Brain pericyte (primary cell): ENCODE measurements around the gene TATDN3.
"Not testable (repeated sequence)": the region's sequence is repeated elsewhere in the genome, so short reads cannot be mapped to it uniquely, and the experiment has no call there.

Experiments
- DNase-seq: peaks from one replicate; pipeline ENCODE4 v3.0.0-alpha.2; 2012; ENCODE audit warnings: low read depth, low spot score

The TATDN3 gene

DNA sequence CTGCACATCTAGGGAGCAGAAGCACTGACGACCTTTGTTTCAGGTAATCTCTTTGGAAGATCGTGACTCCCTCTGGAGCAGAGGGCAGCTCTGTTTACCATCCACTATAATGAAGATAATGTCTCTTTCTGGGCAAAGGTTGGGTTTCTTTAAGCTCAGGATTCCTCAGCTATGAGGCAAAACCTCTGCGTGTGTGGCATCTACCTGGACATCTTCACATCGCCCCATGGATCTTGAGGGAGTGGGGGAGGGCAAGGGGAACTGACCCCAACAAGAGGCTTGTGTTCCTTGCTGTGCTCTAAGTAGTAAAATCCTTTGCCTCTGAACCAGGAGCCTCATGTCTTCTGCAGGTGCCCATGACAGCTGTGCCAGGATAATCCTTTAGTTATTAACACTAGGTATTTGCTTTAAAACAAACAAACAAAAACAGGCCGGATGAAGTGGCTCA lies 36.2 kb downstream of the TATDN3 start:
- no peak for DNase-seq

- no peak for DNase-seq
These were observed 36.7 kb downstream of the TATDN3 start for GRCh38 chr1:212828395-212828794.

- not testable (repeated sequence) for DNase-seq
These were observed 41.8 kb downstream of the TATDN3 start for GRCh38 chr1:212833211-212834207.

- no peak for DNase-seq
These were observed 46.5 kb downstream of the TATDN3 start for GRCh38 chr1:212838145-212838544.

- DNase-seq, result not testable (repeated sequence)
These were observed 52.8 kb downstream of the TATDN3 start for GRCh38 chr1:212844521-212844920.

DNA sequence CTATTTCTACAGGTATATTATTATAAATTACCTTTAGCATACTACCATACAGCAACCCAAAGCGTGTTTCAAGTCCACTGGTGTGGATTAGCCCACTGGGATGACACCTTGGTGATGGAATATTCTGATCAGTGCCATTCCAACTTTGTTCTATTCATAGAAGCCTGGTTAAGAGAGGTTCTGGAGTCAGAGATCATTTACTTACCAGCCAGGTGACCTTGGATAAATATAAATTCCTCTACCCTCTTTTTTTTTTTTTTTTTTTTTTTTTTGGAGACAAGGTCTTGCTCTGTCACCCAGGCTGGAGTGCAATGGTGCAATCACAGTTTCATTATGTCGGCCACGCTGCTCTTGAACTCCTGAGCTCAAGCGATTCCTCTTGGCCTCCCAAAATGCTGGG lies 55.9 kb downstream of the TATDN3 start, which contains the start of gene SPATA45:
SPATA45 (minus strand) TSS at position 101 of the 400 bp plus-strand sequence. CDS start 11,500 bp downstream, outside the sequence.
- no peak for DNase-seq

DNA sequence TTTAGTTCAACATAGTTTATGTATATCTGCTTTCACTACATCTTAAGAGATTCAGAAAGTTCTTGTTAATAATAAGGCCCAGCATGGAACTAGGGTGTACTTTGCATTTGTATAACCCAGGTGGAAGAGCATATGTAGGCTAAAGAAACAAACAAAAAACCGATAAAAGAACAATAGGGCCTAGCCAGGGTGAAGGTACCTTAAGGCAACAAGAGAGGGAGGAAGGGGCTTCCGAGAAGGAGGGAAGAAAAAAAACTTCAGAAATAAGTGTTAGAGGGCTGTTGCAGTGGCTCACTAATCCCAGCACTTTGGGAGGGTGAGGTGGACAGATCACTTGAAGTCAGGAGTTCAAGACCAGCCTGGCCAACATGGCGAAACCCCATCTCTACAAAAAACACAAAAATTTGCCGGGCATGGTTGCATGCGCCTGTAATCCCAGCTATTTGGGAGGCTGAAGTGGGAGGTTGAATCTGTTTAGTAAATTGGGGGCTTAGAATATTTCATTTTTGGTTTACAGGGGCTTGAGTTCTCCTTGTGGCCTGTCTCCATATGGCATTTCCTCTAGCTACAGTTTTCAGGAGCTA lies 60.5 kb downstream of the TATDN3 start:
- no peak for DNase-seq

DNA sequence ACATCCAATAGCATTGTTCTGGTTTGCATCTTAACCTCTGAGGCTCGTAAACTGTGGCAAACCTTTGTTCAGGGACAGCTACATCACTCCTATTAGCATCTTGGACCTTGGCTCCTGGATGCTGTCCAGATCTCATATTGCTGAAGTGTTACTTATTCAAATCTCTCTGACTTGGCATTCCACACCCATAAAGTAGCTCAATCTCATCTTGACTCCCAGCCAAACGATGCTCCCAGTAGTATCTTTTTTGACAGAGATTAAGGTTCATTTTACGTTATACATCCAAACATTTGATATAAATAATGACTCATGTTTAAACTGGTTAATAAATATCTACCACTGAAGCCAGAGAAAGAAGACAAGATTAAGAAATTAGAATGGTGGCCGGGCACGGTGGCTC lies 62.0 kb downstream of the TATDN3 start:
- DNase-seq, result no peak

- no peak for DNase-seq
These were observed 65.1 kb downstream of the TATDN3 start for GRCh38 chr1:212856755-212857154.

GRCh38 chr1:212857992-212858460 lies 66.3 kb downstream of the TATDN3 start, which contains the start of gene FLVCR1:
TSS of gene FLVCR1 (plus strand) at chr1:212858275. CDS start at chr1:212858453, 178 bp downstream.
- DNase-seq, result peak; percentile 80

GRCh38 chr1:212858461-212859265 lies 67.0 kb downstream of the TATDN3 start:
- no peak for DNase-seq

DNA sequence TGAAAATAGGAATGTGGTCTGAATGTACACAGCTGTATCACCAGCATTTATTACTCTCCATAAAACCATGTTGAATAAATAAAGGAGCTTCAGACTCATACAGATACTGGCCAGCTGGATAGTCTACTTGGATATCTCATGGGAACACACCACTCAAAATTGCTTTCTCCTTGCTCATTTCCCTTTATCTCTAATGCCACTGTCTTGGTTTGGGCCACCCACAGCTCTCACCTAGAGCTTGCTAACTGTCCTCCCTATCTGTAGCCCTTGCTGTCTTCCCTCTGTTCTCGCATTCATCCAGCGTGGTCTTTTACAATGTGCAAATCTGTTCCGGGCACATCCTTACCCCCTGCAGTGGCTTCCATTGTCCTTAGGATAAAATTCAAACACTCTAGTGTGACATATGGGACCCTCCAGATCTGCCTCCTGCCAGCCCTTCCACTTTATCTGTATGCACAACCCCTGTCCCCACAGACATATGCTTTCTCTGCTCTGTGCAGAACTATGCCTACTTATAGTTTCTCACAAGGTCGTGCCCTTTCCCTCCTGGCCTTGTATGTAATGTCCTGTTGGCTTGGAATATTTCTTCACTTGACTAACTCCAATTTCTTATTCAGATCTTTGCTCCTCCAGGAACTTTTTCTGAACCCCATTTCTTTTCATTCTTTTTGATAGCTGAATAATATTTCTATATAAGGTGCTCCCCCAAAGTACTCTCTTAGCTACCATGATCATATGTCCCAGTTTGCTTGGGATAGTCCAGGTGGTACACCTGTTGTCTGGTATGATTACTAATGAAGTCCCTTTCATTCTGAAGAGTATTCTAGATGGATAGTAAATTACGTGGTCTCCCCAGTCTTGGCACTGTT lies 69.3 kb downstream of the TATDN3 start:
- no peak for DNase-seq

DNA sequence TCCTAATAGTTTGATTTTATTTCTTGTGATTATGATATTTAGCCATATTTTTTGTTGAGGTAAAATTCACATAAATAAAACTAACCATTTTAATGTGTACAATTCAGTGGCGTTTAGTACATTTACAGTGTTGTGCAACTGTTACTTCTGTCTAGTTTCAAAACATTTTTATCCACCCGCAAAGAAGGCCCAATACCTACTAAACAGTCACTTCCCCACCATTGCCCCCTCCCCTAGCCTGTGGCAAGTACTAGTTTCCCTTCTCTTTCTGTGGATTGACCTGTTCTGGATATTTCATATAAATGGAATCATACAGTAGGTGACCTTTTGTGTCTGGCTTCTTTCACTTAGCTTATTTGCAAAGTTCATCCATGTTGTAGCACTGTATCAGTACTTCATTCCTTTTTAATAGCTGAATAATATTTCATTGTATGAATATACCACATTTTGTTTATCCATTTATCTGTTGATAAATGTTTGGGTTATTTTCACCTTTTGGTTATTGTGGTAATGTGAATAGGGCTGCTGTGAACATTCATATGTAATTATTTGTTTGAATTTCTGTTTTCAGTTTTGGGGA lies 70.5 kb downstream of the TATDN3 start:
- DNase-seq, result no peak

GRCh38 chr1:212863345-212863744 lies 71.7 kb downstream of the TATDN3 start:
- DNase-seq, result not testable (repeated sequence)

DNA sequence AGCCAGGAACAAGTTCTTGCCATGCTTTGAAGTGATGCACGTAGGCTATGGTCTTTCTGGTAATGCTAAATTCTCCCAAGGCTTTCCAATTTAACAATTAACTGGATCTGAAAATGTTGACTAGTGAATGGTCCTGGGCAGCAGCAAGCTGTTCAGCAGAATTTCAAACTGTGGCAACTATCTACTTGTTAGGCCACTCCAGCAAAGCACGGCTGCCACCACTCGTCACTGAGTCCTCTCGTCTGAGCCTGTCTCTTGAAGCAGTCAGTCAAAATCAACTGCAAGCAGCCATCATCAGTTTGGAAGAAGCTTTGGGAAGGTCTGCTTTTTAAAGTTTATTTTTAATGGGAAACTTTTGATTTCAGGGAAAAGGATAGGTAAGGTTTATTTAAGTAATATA lies 72.5 kb downstream of the TATDN3 start:
- no peak for DNase-seq
